Stimulated activated CD4-positive, alpha-beta T cell treated with anti-CD3 and anti-CD28 coated beads, TNF-alpha, amount 100 ng/mL, for 24 hours (primary cell): ENCODE data around the gene ATXN2.
A peak's percentile ranks its signal among the peaks of the same experiment; 100 is the strongest.

Experiments used
- DNase-seq, 3 experiments: peaks; one replicate each; pipeline ENCODE4 v3.0.0-alpha.2; 2020; ENCODE audit warnings: low read depth in 3 of 3

Gene ATXN2

GRCh38 chr12:111420494-111420893 lies 178.6 kb downstream of the ATXN2 start:
- DNase-seq, result no peak

DNA sequence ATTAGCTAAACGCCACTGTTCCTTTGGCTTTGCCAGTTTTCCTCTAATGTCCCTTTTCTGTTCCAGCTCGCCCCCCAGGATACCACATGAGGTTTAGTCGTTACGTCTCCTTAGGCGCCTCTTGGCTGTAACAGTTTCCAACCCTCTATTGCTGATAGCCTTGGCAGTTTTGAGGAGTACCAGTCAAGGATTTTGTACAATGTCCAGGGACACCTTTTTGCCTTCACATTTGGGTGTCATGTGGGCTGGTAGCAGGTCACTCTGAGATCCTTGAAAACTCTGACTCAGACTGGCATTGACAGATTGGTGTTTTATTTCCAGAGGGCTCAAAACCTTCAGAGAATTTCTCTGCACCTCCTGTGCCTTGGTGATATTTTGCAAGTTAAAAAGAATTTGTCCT lies 179.3 kb downstream of the ATXN2 start:
- no peak for DNase-seq

GRCh38 chr12:111418594-111418880 lies 180.6 kb downstream of the ATXN2 start:
- DNase-seq, result no peak

- DNase-seq, result no peak
These were observed 181.1 kb downstream of the ATXN2 start for GRCh38 chr12:111417784-111418593.

DNA sequence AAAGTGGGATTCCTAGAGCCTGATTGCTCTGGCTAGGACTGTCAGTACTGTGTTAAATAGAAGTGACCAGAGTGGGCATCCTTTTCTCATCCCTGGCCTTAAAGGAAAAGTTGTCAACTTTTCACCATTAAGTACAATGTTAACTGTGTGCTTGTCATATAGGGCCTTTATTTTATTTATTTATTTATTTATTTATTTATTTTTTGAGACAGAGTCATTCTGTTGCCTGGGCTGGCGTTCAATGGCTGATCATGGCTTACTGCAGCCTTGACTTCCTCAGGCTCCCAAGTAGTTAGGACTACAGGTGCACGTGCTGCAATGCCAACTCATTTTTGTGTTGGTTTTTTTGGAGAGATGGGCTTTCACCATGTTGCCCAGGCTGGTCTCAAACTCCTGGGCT lies 181.8 kb downstream of the ATXN2 start:
- DNase-seq, result no peak

- no peak for DNase-seq
These were observed 184.3 kb downstream of the ATXN2 start for GRCh38 chr12:111414711-111415252.

DNA sequence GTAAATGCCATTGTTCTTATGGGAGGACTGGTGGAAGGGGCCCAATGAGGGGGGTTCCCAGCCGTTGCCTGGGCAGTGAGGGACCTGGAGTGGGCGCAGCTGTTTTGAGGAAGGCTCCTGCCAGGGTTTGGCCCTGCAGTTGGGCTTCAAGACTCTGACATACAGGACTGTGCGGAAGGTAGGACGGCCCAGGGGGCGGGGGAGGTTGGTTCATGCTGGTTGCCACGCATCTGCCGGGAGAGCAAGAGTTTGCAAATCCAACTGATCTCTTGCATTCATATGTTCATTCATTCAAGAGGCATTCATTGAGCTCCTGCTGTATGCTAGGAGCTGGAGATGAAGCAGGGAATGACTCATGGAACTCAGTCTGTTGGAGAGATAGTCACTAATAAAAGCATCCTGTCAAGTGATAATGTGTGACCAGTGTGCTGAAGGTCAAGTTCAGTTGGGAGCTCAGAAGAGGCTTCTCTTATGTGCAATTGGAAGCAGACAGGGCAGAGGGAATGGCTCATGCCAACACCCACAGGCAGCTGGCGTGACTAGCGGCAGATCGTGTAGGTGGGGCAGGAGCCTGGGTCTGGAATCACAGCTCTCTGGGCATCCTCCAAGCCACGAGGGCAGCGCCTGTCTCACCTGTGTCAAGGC lies 185.6 kb downstream of the ATXN2 start:
- DNase-seq, result no peak

DNA sequence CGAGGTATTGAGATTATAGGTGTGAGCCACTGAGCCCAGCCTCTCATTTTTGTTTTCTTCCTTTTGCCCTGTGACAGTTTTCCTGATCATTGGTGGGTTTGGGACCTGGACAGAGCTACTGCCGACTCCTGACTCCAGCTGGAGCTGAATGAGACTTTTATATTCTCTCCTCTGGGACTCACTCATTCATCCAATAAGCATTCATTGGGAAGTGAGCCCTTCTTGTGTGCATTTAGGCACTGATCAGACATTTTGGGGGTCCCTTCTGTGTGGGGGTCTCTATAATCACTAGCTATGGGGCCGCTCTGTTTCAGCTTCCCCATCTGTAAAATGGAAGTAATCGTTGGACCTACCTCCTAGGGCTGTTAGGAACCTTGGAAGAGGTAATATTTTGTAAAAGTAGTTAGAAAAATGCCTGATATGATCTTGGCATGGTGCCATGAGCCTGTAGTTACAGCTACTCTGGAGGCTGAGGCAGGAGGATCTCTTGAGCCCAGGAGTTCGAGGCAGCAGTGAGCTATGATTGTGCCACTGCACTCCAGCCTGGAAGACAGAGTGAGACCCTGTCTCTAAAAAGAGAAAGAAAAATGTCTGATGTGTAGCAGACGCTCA lies 186.2 kb downstream of the ATXN2 start:
- no peak for DNase-seq

DNA sequence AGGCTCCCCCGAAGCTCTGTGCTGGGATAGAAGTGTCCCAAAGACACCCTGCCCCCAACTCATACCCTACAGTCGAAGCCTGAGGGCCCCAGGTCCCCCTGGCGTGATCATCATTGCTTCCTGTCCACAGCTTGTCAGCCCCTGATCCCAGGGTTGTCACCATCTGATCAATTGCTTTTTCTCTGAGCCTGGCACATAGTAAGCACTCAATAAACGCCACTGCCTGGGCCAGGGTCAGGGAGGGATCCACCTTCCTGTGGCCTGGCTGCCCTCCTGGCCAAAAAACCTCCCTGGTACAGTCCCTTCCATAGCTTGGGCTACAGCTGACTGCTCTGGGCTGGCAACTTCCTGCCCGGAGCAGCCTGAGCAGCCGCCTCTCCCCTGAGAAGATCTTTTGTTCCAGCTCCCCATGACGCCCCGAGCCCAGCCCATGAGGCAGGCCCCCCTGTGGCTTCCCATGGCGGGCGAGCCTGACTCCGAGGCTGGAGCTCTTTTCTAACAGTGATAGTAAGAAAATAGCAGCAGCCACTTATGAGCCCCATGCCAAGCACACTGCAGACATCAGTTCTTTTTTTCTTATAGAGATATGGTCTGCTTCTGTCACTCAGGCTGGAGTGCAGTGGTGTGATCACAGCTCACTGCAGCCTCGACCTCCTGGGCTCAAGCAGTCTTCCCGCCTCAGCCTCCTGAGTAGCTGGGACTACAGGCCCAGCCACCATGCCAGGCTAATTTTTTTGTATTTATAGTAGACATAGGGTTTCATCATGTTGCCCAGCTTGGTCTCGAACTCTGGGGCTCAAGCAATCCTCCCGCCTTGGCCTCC lies 186.9 kb downstream of the ATXN2 start:
- no peak for DNase-seq

DNA sequence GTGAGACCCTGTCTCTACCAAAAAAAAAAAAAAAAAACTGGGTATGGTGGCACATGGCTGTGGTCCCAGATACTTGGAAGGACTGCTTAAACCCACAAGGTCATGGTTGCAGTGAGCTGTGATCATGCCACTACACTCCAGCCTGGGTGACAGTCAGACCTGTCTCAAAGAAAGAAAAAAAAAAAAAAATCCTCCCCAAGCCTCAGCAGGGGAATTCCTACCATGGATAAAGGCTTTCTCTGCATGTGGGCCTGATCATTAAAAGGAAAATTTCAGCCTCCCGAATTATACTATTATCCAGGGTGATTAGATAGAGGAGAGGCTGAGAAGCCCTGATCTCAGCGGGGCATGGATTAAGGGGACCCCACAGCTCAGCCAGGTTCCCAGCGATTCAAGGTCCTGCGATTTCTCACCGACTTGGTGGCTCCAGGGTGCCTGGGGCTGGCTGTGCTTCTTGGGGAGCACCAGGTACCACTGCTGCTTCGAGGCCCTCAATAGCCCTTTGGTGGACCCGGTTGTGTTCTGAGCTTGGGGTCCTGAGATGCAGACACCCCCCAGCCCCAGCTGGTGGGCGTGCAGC lies 187.8 kb downstream of the ATXN2 start:
- DNase-seq, result no peak

- no peak for DNase-seq
These were observed 188.5 kb downstream of the ATXN2 start for GRCh38 chr12:111410431-111411184.

- no peak for DNase-seq
These were observed 189.2 kb downstream of the ATXN2 start for GRCh38 chr12:111409780-111410430.

- no peak for DNase-seq
These were observed 189.7 kb downstream of the ATXN2 start for GRCh38 chr12:111409403-111409779.

DNA sequence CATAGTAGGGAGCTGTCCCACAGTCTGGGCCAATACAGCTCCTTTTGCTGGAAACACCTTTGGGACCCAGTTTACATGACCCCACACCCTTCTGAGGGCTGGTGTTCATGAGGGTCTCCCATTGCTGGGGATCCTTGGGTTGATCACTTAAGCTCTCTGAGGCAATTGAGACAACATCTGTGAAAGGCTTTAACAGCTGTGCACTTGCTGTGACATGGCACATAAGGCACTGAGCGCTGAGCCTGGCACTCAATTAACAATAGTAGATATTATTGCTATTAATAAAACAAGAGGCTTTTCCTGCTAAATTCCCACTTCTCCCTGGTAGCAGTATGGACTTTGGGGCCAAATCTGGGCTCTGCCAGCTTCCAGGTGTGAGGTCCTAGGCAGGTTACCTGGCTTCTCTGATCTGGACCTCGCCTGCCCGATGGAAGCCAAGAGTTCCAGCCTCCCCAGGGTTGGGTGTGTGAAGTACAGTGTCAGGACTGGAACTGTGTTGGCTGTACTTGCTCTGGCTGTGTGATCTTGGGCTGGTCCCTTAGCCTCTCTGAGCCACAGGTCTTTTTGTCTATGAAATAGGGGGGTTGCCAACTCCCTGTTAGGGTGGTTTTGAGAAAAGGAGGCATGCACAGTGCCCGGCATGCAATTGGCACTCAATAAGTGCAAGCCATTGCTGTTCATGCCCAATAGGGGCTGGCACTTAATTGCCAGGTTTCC lies 190.3 kb downstream of the ATXN2 start:
- no peak for DNase-seq

- DNase-seq, result no peak
These were observed 191.0 kb downstream of the ATXN2 start for GRCh38 chr12:111408116-111408440.

GRCh38 chr12:111407377-111408115 lies 191.6 kb downstream of the ATXN2 start:
- DNase-seq, result no peak

- peak in 2 of 3 experiments; percentile 41 to 56 for DNase-seq
These were observed 192.4 kb downstream of the ATXN2 start for GRCh38 chr12:111406474-111407376.

DNA sequence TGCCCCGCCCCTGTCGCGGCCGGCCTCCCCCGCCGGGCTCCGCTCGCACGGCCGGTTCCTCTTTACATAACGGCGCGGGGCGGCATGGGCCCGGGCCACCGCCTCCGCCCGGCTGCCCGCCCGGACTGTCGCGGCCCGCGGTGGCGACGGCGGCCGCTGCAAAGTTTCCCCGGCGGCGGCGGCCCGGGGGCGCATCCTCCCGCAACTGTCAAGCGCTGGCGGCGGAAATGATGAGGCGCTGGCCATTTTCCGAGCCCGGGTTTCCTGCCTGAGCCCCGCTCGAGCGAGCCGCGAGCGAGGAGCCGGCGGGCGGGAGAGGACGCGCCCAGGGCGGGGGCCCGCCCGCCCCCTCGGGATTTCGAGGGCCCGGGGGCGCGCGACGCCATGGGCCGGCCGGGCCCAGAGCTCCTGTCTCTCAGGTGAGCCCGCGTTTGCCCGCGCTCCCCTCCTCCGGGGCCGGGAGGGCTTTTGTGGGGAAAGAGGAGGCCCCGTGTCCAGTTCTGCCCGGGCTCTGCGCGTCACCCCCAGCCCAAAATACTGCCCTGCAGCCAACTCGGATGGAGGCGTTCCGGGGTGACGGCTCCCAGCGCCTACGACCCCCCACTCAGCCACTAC lies 193.1 kb downstream of the ATXN2 start, which contains the start of gene SH2B3:
Gene SH2B3 (plus strand): TSS at position 65 of the 615 bp plus-strand sequence. CDS start 12,223 bp downstream, outside the sequence.
- peak in 2 of 3 experiments; percentile 59 to 74 for DNase-seq
